Mesodermal cell (in vitro differentiated cells): ENCODE results near the gene PITPNM3.

ENCODE experiments used
- H3K27ac ChIP-seq: 2 replicates; pipeline ENCODE4 v1.7.0; 2013; ENCODE audit warnings: mild to moderate bottlenecking, low read depth, low read length, moderate library complexity; ENCODE audit not compliant: severe bottlenecking
- H3K36me3 ChIP-seq: 2 replicates; pipeline ENCODE4 v1.7.1; 2013; ENCODE audit warnings: mild to moderate bottlenecking, low read length, moderate library complexity; ENCODE audit not compliant: control insufficient read depth, insufficient read depth
- H3K4me1 ChIP-seq: one replicate; pipeline ENCODE4 v1.7.1; 2013; ENCODE audit warnings: mild to moderate bottlenecking, low read length; ENCODE audit not compliant: insufficient read depth, control insufficient read depth, poor library complexity, severe bottlenecking
- H3K4me3 ChIP-seq: 2 replicates; pipeline ENCODE4 v1.7.0; 2013; ENCODE audit warnings: low read length, control low read depth, mild to moderate bottlenecking; ENCODE audit not compliant: insufficient read depth, poor library complexity, severe bottlenecking; ENCODE audit errors: extremely low read depth
- H3K9me3 ChIP-seq: 2 replicates; pipeline ENCODE4 v1.7.1; 2013; ENCODE audit warnings: mild to moderate bottlenecking, low read length, moderate library complexity; ENCODE audit not compliant: control insufficient read depth
- WGBS, 2 experiments: methylation state at CpG; one replicate each; pipeline ENCODE4 v1.1.5; 2013; ENCODE audit warnings: missing lambda C conversion rate in 2 of 2; ENCODE audit not compliant: insufficient coverage in 2 of 2; 5-methylcytosine and 5-hydroxymethylcytosine counted together

PITPNM3 gene

GRCh38 chr17:6498901-6499540 is 57.3 kb downstream of the PITPNM3 start:
- Histone ChIP-seq H3K36me3 (no peaks in the 10 kb centered on the region), H3K4me3 (no peak overlapping the region), H3K9me3 (no peaks in the 10 kb centered on the region), H3K27ac (no peak overlapping the region), H3K4me1 (peaks cover 19% of the 10 kb centered on the region)
- WGBS, 2 experiments, result 84 to 92% methylated on average over 7 to 10 of the region's 10 CpGs

GRCh38 chr17:6498356-6498755 is 58.0 kb downstream of the PITPNM3 start:
- Histone ChIP-seq H3K4me1 (peaks cover 19% of the 10 kb centered on the region), H3K27ac (no peak overlapping the region), H3K4me3 (no peak overlapping the region), H3K9me3 (no peaks in the 10 kb centered on the region), H3K36me3 (no peaks in the 10 kb centered on the region)
- WGBS, 2 experiments, result 90 to 93% methylated on average over 6 to 7 of the region's 7 CpGs

GRCh38 chr17:6497496-6498221 is 58.7 kb downstream of the PITPNM3 start:
- Histone ChIP-seq H3K36me3 (no peaks in the 10 kb centered on the region), H3K4me3 (no peak overlapping the region), H3K4me1 (peaks cover 19% of the 10 kb centered on the region), H3K9me3 (no peaks in the 10 kb centered on the region), H3K27ac (no peak overlapping the region)
- WGBS, 2 experiments, result 71 to 78% methylated on average over 9 to 12 of the region's 17 CpGs

DNA sequence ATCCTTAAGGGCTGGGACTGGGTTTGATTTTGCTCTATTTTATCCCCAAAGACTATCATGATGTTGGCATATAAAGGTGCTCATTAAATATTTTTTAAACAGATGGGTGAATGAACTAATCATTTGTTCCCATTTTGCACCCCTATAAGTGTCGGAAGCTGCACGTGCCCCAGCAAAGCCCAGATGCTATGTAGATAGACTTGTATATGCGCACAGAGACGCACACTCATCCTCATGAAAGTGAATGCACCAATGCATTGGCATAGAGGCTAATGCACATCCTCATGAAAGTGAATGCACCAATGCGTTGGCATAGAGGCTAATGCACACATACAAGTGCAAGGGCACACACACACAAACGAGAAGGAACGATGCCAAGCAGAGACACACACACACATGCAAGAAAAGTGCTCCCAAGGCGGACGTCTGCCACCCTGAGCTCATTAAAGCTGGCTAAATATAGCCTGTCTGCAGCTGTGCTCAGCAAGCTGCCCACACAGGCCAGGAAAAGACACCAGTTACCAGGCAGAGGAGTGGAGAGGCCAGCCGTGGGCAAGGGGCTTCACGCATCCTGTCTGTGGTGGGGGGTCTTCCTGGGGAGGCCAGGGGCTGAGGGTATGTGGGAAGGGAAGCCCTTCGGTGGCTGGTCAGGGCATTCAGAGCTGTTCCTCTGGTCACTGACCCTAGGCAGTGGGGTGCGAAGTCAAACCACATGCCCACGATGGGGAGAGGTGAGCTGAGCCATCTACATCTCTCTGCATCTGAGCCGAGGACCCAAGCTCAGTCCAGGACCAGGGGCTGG is 59.5 kb downstream of the PITPNM3 start:
- no peaks in the 10 kb centered on the region for H3K36me3 ChIP-seq
- no peak overlapping the region for H3K4me3 ChIP-seq
- peaks cover 19% of the 10 kb centered on the region for H3K4me1 ChIP-seq
- H3K9me3 ChIP-seq, result no peaks in the 10 kb centered on the region
- H3K27ac ChIP-seq, result no peak overlapping the region
- 88 to 91% methylated on average over 14 to 15 of the region's 15 CpGs for WGBS, 2 experiments

DNA sequence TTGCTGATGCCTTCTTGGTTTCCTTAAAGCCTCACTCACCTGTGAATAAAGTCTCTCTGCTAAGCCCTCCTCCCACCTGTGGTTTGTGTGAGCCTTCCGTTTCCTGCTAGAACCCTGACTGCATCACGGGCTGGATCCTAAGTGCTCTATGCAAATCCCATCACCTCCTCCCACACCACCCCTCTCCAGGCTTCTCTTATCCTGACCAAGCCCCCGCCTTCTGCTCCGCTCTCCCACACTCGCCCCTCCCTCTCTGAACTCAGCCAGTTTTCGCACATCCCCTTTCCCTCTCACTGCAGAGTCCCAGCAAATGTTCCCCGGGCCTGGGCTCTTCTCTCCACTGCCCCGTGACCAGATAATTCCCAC is 60.3 kb downstream of the PITPNM3 start:
- H3K4me1 ChIP-seq, result peaks cover 19% of the 10 kb centered on the region
- 21% methylated on average over 5 to 8 of the region's 8 CpGs for WGBS, 2 experiments
- no peak overlapping the region for H3K27ac ChIP-seq
- no peak overlapping the region for H3K4me3 ChIP-seq
- no peaks in the 10 kb centered on the region for H3K36me3 ChIP-seq
- no peaks in the 10 kb centered on the region for H3K9me3 ChIP-seq

DNA sequence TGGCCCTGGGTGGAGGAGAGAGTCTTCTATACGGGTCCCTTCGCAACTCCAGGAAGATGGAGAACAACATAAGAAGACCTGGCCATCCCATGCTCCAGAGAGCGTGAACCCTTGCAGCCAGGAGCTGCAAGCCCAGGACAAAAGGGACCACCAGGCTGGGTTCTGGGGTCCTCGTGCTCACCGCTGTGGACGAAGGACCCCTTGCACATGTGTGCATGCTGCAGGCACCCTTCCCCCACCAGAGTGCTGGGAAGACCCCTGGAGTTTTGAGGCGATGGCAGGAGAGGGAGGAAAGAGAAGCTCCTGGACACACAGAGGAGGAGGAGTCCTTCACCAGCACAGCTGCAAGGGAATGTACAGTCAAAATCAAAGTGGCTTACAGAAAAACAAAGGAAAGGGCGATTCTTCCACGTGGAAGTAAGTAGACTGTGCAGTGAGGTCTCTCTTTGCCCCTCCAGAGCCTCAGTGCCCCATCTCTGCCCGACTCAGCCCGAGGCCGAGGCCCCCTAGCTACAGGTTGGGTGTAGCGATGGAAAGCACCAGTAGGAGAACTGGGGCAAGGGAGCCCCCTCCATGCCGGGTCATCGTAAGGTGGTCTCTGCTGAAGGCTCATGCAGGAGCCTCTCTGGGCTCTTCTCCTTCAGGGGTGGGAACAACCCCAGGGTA is 60.8 kb downstream of the PITPNM3 start:
- Histone ChIP-seq H3K4me3 (no peak overlapping the region), H3K27ac (no peak overlapping the region), H3K4me1 (peaks cover 19% of the 10 kb centered on the region), H3K36me3 (no peaks in the 10 kb centered on the region), H3K9me3 (no peaks in the 10 kb centered on the region)
- 48 to 56% methylated on average over 9 to 11 of the region's 15 CpGs for WGBS, 2 experiments

- Histone ChIP-seq H3K9me3 (no peaks in the 10 kb centered on the region), H3K4me1 (peaks cover 19% of the 10 kb centered on the region), H3K27ac (no peak overlapping the region), H3K36me3 (no peaks in the 10 kb centered on the region), H3K4me3 (no peak overlapping the region)
- 85 to 100% methylated on average over 2 to 4 of the region's 5 CpGs for WGBS, 2 experiments
Observed at GRCh38 chr17:6494239-6494941, 62.0 kb downstream of the PITPNM3 start.

GRCh38 chr17:6492892-6493674 is 63.3 kb downstream of the PITPNM3 start:
- Histone ChIP-seq H3K4me3 (no peak overlapping the region), H3K27ac (no peak overlapping the region), H3K4me1 (peaks cover 18% of the 10 kb centered on the region), H3K36me3 (no peaks in the 10 kb centered on the region), H3K9me3 (no peaks in the 10 kb centered on the region)
- 81 to 97% methylated on average over 3 to 4 of the region's 4 CpGs for WGBS, 2 experiments

GRCh38 chr17:6491071-6491700 is 65.2 kb downstream of the PITPNM3 start:
- no peak overlapping the region for H3K27ac ChIP-seq

More at GRCh38 chr17:6491071-6491700, 65.2 kb downstream of the PITPNM3 start:
- no peaks in the 10 kb centered on the region for H3K36me3 ChIP-seq
- H3K4me3 ChIP-seq, result no peak overlapping the region
- H3K9me3 ChIP-seq, result no peaks in the 10 kb centered on the region
- 83 to 92% methylated on average over 5 to 6 of the region's 7 CpGs for WGBS, 2 experiments
- H3K4me1 ChIP-seq, result no peaks in the 10 kb centered on the region
